ENCODE measurements around the gene LRRC38. TPM values are rescaled to one million over a fixed set of nuclear protein-coding genes. Genes with fewer than 3 reads are reported as not detected.

LRRC38 gene
- total RNA-seq, 1 donor from 2014 or later = not detected

GRCh38 chr1:13517193-13517812 lies 3.5 kb upstream of the LRRC38 start:
- no peak for DNase-seq (ENCODE audit: low read depth)

GRCh38 chr1:13516606-13517005 lies 2.8 kb upstream of the LRRC38 start:
- DNase-seq (ENCODE audit: low read depth) = no peak

GRCh38 chr1:13514821-13515220 lies 1.0 kb upstream of the LRRC38 start:
- no peak for DNase-seq (ENCODE audit: low read depth)

- no peak for DNase-seq (ENCODE audit: low read depth)
These were observed 524 bp downstream of the LRRC38 start for GRCh38 chr1:13513063-13513894.

- no peak for DNase-seq (ENCODE audit: low read depth)
These were observed 1.3 kb downstream of the LRRC38 start for GRCh38 chr1:13512472-13512871.

GRCh38 chr1:13510499-13510898 lies 3.3 kb downstream of the LRRC38 start:
- DNase-seq (ENCODE audit: low read depth) = no peak

- DNase-seq (ENCODE audit: low read depth) = peak; percentile 4
These were observed 6.7 kb downstream of the LRRC38 start for GRCh38 chr1:13507075-13507474.

- no peak for DNase-seq (ENCODE audit: low read depth)
These were observed 8.8 kb downstream of the LRRC38 start for GRCh38 chr1:13505020-13505419.

- no peak for DNase-seq (ENCODE audit: low read depth)
These were observed 13.0 kb downstream of the LRRC38 start for GRCh38 chr1:13500806-13501205.

GRCh38 chr1:13499422-13499821 lies 14.4 kb downstream of the LRRC38 start:
- no peak for DNase-seq (ENCODE audit: low read depth)

GRCh38 chr1:13498553-13498952 lies 15.2 kb downstream of the LRRC38 start:
- DNase-seq (ENCODE audit: low read depth) = no peak

GRCh38 chr1:13495186-13495585 lies 18.6 kb downstream of the LRRC38 start:
- DNase-seq (ENCODE audit: low read depth) = no peak

- no peak for DNase-seq (ENCODE audit: low read depth)
These were observed 19.1 kb downstream of the LRRC38 start for GRCh38 chr1:13494712-13495111.

- DNase-seq (ENCODE audit: low read depth) = no peak
These were observed 19.8 kb downstream of the LRRC38 start for GRCh38 chr1:13494025-13494424.

- DNase-seq (ENCODE audit: low read depth) = no peak
These were observed 21.1 kb downstream of the LRRC38 start for GRCh38 chr1:13492711-13493110.

GRCh38 chr1:13487957-13488356 lies 25.8 kb downstream of the LRRC38 start:
- DNase-seq (ENCODE audit: low read depth) = no peak

- DNase-seq (ENCODE audit: low read depth) = no peak
These were observed 26.5 kb downstream of the LRRC38 start for GRCh38 chr1:13487143-13487868.

- DNase-seq (ENCODE audit: low read depth) = no peak
These were observed 29.9 kb downstream of the LRRC38 start for GRCh38 chr1:13483946-13484345.

- DNase-seq (ENCODE audit: low read depth) = no peak
These were observed 31.2 kb downstream of the LRRC38 start for GRCh38 chr1:13482600-13482999.

- DNase-seq (ENCODE audit: low read depth) = no peak
These were observed 34.5 kb downstream of the LRRC38 start for GRCh38 chr1:13479171-13479856.

GRCh38 chr1:13478692-13479091 lies 35.1 kb downstream of the LRRC38 start:
- DNase-seq (ENCODE audit: low read depth) = no peak

- DNase-seq (ENCODE audit: low read depth) = no peak
These were observed 44.5 kb downstream of the LRRC38 start for GRCh38 chr1:13469343-13469742.
